GM19239 (cell line): ENCODE measurements around the gene PSMA7.
A peak's percentile ranks its signal among the peaks of the same experiment; 100 is the strongest.
"Not testable (repeated sequence)": the region's sequence is repeated elsewhere in the genome, so short reads cannot be mapped to it uniquely, and the experiment has no call there.

Experiments used
- DNase-seq: peaks from one replicate; pipeline ENCODE4 v3.0.0; 2011; ENCODE audit warnings: low spot score; ENCODE audit not compliant: insufficient read length
- FAIRE-seq: peaks from 2 replicates; lab custom pipeline; 2011; peaks lifted over from hg19 to GRCh38; lab: Jason Lieb, UNC

The PSMA7 gene

GRCh38 chr20:62157387-62158087, 14.3 kb upstream of the PSMA7 start:
- DNase-seq (no peak), FAIRE-seq (no peak)

- FAIRE-seq (no peak), DNase-seq (peak; percentile 93)
These were observed 13.6 kb upstream of the PSMA7 start for GRCh38 chr20:62156592-62157386.

GRCh38 chr20:62156254-62156556, 13.0 kb upstream of the PSMA7 start:
- no peak for DNase-seq
- no peak for FAIRE-seq

GRCh38 chr20:62155428-62156253, 12.4 kb upstream of the PSMA7 start:
- no peak for FAIRE-seq
- no peak for DNase-seq

GRCh38 chr20:62151835-62152364, 8.7 kb upstream of the PSMA7 start:
- FAIRE-seq (no peak), DNase-seq (no peak)

GRCh38 chr20:62151225-62151624, 8.0 kb upstream of the PSMA7 start:
- DNase-seq (no peak), FAIRE-seq (no peak)

- FAIRE-seq (no peak), DNase-seq (no peak)
These were observed 7.0 kb upstream of the PSMA7 start for GRCh38 chr20:62150310-62150575.

GRCh38 chr20:62149532-62150309, 6.5 kb upstream of the PSMA7 start:
- DNase-seq (no peak), FAIRE-seq (no peak)

- FAIRE-seq (no peak), DNase-seq (no peak)
These were observed 5.7 kb upstream of the PSMA7 start for GRCh38 chr20:62148908-62149314.

GRCh38 chr20:62148383-62148782, 5.2 kb upstream of the PSMA7 start:
- FAIRE-seq, DNase-seq: not testable (repeated sequence)

- DNase-seq: no peak
- FAIRE-seq: no peak
These were observed 4.3 kb upstream of the PSMA7 start for GRCh38 chr20:62147528-62147927.

- FAIRE-seq (no peak), DNase-seq (no peak)
These were observed 3.9 kb upstream of the PSMA7 start for GRCh38 chr20:62147125-62147524.

- FAIRE-seq (no peak), DNase-seq (no peak)
These were observed 3.0 kb upstream of the PSMA7 start for GRCh38 chr20:62146019-62146755.

GRCh38 chr20:62145688-62146018, 2.5 kb upstream of the PSMA7 start:
- FAIRE-seq: no peak
- no peak for DNase-seq

GRCh38 chr20:62143957-62144825, 997 bp upstream of the PSMA7 start:
- FAIRE-seq (peak; percentile 72), DNase-seq (peak; percentile 72)

GRCh38 chr20:62142252-62143080, 728 bp downstream of the PSMA7 start:
- DNase-seq: no peak

GRCh38 chr20:62141397-62142251, 1.6 kb downstream of the PSMA7 start:
- FAIRE-seq (no peak), DNase-seq (no peak)

More at GRCh38 chr20:62142252-62143080, 728 bp downstream of the PSMA7 start:
- no peak for FAIRE-seq
